ENCODE data around the gene FGF7.

FGF7 gene

DNA sequence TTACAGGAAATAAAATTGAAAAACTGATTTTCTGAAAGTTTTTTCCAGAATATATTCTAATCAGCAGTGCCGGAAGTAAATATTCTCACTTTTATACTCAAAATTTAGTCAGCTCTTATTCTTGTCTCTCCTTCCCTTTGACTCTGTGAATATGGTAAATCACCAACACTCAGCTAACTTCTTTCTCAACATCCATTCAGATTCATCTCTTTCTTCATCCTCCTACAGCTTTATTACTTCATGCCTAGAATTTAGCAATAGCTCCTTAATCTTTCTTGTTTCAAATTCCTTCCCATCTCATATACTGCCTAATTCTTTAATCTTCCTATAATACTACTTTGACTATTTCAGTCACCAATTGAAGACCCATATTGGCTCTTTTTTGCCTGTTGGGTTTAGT is 67.9 kb downstream of the FGF7 start:
- Histone ChIP-seq H3K27me3 (no peaks in the 10 kb centered on the region), H3K4me3 (no peak overlapping the region), H3K27ac (no peak overlapping the region), H3K4me1 (no peaks in the 10 kb centered on the region), H3K36me3 (no peaks in the 10 kb centered on the region), H3K9me3 (no peaks in the 10 kb centered on the region)
- intact Hi-C loops (cut with DNase I; ENCODE audit: low total_unique reads): no loop called here
- DNase-seq: no peak
- no peak for TF ChIP-seq CTCF (IDR thresholded peaks at IDR 0.05)

GRCh38 chr15:49492151-49492550 is 69.1 kb downstream of the FGF7 start:
- intact Hi-C loops (cut with DNase I; ENCODE audit: low total_unique reads): no loop called here
- Histone ChIP-seq H3K4me1 (no peaks in the 10 kb centered on the region), H3K27me3 (no peaks in the 10 kb centered on the region), H3K27ac (no peak overlapping the region), H3K4me3 (no peak overlapping the region), H3K36me3 (no peaks in the 10 kb centered on the region), H3K9me3 (no peaks in the 10 kb centered on the region)
- no peak for TF ChIP-seq CTCF (IDR thresholded peaks at IDR 0.05)
- no peak for DNase-seq

DNA sequence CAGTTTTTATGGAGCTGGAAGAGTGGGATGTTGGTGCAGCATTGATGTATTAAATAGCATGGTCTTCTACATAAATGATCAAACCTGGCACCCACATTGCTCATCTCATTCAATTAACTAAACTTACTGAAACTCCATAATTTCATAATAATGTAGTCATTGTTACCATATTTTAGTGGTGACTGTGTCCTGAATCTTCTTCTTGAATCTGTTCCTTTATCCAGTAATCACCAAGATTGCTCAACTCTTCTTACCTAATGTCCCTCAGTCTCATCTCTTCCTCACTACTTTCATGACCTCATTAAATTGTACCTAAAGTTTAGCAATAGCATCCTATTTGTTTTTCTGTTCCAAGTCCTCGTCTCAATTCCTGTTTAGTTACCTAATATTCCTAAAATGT is 69.8 kb downstream of the FGF7 start:
- Histone ChIP-seq H3K4me1 (no peaks in the 10 kb centered on the region), H3K9me3 (no peaks in the 10 kb centered on the region), H3K27ac (no peak overlapping the region), H3K27me3 (no peaks in the 10 kb centered on the region), H3K36me3 (no peaks in the 10 kb centered on the region), H3K4me3 (no peak overlapping the region)
- TF ChIP-seq CTCF (IDR thresholded peaks at IDR 0.05): no peak
- DNase-seq: no peak
- intact Hi-C loops (cut with DNase I; ENCODE audit: low total_unique reads): no loop called here

DNA sequence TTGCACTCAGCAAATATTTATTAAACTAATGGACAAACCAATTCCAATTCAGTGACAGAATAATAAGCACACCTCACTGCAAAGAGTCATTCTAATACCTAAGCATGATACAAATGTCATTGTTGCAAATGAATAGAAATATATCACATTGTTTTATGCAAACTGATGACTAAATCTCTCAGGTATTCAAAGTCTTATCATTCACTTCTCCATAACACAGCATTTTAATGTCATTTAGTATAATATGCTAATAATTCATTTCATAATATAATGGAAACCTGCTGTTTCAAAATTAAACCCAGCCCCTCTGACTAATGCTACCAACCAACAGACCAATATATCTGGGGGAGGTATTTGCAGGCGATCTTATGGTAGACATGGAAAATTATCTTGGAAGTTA is 71.8 kb downstream of the FGF7 start:
- H3K9me3 ChIP-seq: no peaks in the 10 kb centered on the region
- no peak for DNase-seq
- TF ChIP-seq CTCF (IDR thresholded peaks at IDR 0.05): no peak
- H3K27ac ChIP-seq: no peak overlapping the region
- intact Hi-C loops (cut with DNase I; ENCODE audit: low total_unique reads): no loop called here
- H3K36me3 ChIP-seq: no peaks in the 10 kb centered on the region
- H3K4me1 ChIP-seq: no peaks in the 10 kb centered on the region
- no peaks in the 10 kb centered on the region for H3K27me3 ChIP-seq
- no peak overlapping the region for H3K4me3 ChIP-seq

DNA sequence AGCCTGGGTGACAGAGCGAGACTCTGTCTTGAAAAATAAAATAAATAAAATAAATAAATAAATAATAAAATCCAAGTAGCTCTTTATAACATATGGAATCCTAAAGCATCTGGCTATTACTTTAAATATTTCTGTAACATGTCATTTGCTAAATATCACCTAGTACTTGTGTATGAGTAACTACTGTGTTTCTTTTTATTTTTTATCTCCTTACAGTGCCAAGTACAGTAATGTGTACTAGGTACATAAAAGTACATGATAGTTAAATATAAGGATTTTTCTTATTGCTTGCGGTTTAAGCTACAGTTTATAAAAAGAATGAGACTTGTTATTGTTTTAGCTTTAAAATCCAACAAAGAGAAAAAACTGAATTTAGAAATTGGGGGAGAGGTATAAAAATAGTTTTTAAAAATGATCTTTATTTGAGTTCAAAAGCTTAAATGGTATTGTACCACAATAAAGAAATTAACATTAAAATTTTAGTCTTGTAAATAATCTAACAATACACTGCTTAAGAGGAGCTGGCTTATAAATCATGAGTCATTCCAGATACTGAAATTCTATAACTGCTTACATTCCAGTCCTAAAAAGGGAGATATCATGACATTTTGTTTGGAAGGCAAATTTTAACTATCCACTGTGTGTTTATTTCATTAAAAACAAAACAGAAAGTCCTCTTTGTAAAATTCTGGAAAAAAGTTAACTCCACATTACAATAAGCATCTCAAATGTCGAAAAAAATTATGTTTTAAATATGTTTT is 73.1 kb downstream of the FGF7 start:
- no peaks in the 10 kb centered on the region for H3K9me3 ChIP-seq
- DNase-seq: no peak
- no peak overlapping the region for H3K27ac ChIP-seq
- H3K4me1 ChIP-seq: no peaks in the 10 kb centered on the region
- no peak for TF ChIP-seq CTCF (IDR thresholded peaks at IDR 0.05)
- no peaks in the 10 kb centered on the region for H3K27me3 ChIP-seq
- no peak overlapping the region for H3K4me3 ChIP-seq
- intact Hi-C loops (cut with DNase I; ENCODE audit: low total_unique reads): no loop called here
- no peaks in the 10 kb centered on the region for H3K36me3 ChIP-seq

DNA sequence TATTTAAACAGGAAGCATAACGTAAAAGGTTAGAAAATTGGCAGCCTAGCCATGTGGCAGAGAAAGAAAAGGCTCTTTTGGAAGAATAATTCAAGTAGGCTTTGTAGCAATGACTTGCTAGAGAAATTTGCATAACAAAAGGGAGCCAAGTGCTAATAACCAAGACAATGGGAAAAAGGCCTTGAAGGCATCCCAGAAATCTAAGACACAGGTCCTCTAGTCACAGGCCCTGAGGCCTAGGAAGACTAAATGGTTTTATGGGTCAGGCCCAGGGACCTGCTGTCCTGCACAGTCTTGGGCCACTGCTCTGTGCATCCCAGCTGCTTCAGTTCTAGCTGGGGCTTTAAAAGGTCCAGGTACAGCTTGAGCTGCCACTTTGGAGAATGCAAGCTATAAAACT is 78.5 kb downstream of the FGF7 start:
- Histone ChIP-seq H3K9me3 (peaks cover 0 to 3% (median 0%) of the 10 kb centered on the region in 3 donors), H3K36me3 (no peaks in the 10 kb centered on the region), H3K27me3 (no peaks in the 10 kb centered on the region), H3K27ac (no peak overlapping the region), H3K4me1 (no peaks in the 10 kb centered on the region), H3K4me3 (no peak overlapping the region)
- TF ChIP-seq CTCF (IDR thresholded peaks at IDR 0.05): no peak
- DNase-seq: no peak
- intact Hi-C loops (cut with DNase I; ENCODE audit: low total_unique reads): no loop called here
